Measurements from ENCODE around the gene SIPA1L3.

Gene SIPA1L3

DNA sequence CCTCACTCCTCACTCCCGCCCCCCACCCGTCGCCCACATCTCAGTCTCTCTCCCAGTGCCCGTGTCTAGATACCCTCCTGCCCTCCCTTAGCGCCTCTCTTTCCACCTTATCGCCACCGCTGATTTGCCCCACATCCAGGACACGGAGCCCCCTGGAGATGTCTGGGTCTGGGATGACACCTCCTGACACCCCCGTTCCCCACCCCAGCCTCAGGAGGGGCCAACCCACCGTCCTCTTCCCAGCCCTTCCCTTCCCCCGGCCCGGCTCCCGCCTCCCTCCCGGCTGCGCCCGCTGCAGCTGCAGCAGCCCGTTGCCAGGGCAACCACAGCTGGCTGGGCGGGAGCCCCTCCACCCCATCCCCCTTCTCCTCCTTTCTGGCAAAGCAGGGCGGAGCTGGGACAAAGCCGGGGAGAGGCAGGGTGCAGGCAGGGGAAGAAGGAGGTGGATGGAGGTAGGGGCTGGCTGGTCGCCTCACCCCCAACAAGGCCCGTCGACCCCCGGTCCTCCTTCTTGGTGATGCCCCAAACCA lies 303.5 kb downstream of the SIPA1L3 start (continued):
- no peak for TF ChIP-seq ZNF426 (tag by site-specific recombination; IDR thresholded peaks at IDR 0.05)
- no peak for TF ChIP-seq ZNF169 (tag by site-specific recombination; IDR thresholded peaks at IDR 0.05)
- TF ChIP-seq ZNF10 (tag by site-specific recombination; IDR thresholded peaks at IDR 0.05), result no peak
- TF ChIP-seq KLF9 (tag by site-specific recombination; IDR thresholded peaks at IDR 0.05; ENCODE audit: low read depth), result no peak
- no peak for TF ChIP-seq SETDB1 (IDR thresholded peaks at IDR 0.05; ENCODE audit: insufficient read length, low read length)
- no peak for TF ChIP-seq REPIN1 (tag by site-specific recombination; IDR thresholded peaks at IDR 0.05; ENCODE audit: low read depth)
- no peak for TF ChIP-seq ZNF423 (tag by site-specific recombination; IDR thresholded peaks at IDR 0.05)
- TF ChIP-seq ZNF266 (tag by site-specific recombination; IDR thresholded peaks at IDR 0.05; ENCODE audit: low read depth), result no peak
- no peak for TF ChIP-seq ZNF311 (tag by site-specific recombination; IDR thresholded peaks at IDR 0.05; ENCODE audit: borderline replicate concordance)
- no peak for TF ChIP-seq ZNF19 (tag by site-specific recombination; IDR thresholded peaks at IDR 0.05; ENCODE audit: low read depth)
- TF ChIP-seq, protein P1, sequence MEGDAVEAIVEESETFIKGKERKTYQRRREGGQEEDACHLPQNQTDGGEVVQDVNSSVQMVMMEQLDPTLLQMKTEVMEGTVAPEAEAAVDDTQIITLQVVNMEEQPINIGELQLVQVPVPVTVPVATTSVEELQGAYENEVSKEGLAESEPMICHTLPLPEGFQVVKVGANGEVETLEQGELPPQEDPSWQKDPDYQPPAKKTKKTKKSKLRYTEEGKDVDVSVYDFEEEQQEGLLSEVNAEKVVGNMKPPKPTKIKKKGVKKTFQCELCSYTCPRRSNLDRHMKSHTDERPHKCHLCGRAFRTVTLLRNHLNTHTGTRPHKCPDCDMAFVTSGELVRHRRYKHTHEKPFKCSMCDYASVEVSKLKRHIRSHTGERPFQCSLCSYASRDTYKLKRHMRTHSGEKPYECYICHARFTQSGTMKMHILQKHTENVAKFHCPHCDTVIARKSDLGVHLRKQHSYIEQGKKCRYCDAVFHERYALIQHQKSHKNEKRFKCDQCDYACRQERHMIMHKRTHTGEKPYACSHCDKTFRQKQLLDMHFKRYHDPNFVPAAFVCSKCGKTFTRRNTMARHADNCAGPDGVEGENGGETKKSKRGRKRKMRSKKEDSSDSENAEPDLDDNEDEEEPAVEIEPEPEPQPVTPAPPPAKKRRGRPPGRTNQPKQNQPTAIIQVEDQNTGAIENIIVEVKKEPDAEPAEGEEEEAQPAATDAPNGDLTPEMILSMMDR (tag by site-specific recombination; IDR thresholded peaks at IDR 0.05), result no peak
- TF ChIP-seq ZNF747 (tag by site-specific recombination; IDR thresholded peaks at IDR 0.05), result no peak
- TF ChIP-seq, protein P2, sequence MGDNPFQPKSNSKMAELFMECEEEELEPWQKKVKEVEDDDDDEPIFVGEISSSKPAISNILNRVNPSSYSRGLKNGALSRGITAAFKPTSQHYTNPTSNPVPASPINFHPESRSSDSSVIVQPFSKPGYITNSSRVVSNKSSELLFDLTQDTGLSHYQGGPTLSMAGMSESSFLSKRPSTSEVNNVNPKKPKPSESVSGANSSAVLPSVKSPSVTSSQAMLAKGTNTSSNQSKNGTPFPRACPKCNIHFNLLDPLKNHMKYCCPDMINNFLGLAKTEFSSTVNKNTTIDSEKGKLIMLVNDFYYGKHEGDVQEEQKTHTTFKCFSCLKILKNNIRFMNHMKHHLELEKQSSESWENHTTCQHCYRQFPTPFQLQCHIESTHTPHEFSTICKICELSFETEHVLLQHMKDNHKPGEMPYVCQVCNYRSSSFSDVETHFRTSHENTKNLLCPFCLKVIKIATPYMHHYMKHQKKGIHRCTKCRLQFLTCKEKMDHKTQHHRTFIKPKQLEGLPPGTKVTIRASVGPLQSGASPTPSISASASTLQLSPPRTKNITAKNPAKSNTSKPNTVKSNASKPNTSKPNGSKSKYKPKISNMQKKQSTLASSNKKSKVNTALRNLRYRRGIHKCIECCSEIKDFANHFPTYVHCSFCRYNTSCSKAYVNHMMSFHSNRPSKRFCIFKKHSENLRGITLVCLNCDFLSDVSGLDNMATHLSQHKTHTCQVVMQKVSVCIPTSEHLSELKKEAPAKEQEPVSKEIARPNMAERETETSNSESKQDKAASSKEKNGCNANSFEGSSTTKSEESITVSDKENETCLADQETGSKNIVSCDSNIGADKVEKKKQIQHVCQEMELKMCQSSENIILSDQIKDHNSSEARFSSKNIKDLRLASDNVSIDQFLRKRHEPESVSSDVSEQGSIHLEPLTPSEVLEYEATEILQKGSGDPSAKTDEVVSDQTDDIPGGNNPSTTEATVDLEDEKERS (tag by site-specific recombination; IDR thresholded peaks at IDR 0.05), result no peak
- TF ChIP-seq, protein P3, sequence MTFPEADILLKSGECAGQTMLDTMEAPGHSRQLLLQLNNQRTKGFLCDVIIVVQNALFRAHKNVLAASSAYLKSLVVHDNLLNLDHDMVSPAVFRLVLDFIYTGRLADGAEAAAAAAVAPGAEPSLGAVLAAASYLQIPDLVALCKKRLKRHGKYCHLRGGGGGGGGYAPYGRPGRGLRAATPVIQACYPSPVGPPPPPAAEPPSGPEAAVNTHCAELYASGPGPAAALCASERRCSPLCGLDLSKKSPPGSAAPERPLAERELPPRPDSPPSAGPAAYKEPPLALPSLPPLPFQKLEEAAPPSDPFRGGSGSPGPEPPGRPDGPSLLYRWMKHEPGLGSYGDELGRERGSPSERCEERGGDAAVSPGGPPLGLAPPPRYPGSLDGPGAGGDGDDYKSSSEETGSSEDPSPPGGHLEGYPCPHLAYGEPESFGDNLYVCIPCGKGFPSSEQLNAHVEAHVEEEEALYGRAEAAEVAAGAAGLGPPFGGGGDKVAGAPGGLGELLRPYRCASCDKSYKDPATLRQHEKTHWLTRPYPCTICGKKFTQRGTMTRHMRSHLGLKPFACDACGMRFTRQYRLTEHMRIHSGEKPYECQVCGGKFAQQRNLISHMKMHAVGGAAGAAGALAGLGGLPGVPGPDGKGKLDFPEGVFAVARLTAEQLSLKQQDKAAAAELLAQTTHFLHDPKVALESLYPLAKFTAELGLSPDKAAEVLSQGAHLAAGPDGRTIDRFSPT (tag by site-specific recombination; IDR thresholded peaks at IDR 0.05), result no peak
- no peak for TF ChIP-seq SCRT1 (tag by site-specific recombination; IDR thresholded peaks at IDR 0.05; ENCODE audit: borderline replicate concordance)
- no peak for TF ChIP-seq ZNF48 (tag by site-specific recombination; IDR thresholded peaks at IDR 0.05)
- TF ChIP-seq ZNF501 (tag by site-specific recombination; IDR thresholded peaks at IDR 0.05), result no peak
- no peak for TF ChIP-seq GLI2 (tag by site-specific recombination; IDR thresholded peaks at IDR 0.05; ENCODE audit: borderline replicate concordance, low read depth)
- no peak for TF ChIP-seq ZNF530 (tag by site-specific recombination; IDR thresholded peaks at IDR 0.05; ENCODE audit: low read depth)
- TF ChIP-seq, protein P4, sequence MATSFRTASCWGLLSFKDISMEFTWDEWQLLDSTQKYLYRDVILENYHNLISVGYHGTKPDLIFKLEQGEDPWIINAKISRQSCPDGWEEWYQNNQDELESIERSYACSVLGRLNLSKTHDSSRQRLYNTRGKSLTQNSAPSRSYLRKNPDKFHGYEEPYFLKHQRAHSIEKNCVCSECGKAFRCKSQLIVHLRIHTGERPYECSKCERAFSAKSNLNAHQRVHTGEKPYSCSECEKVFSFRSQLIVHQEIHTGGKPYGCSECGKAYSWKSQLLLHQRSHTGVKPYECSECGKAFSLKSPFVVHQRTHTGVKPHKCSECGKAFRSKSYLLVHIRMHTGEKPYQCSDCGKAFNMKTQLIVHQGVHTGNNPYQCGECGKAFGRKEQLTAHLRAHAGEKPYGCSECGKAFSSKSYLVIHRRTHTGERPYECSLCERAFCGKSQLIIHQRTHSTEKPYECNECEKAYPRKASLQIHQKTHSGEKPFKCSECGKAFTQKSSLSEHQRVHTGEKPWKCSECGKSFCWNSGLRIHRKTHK (tag by site-specific recombination; IDR thresholded peaks at IDR 0.05), result no peak; the same call in 1 of the 2 replicates
- TF ChIP-seq ZNF555 (tag by site-specific recombination; conservative IDR thresholded peaks at IDR 0.05), result no peak
- no peak for TF ChIP-seq ZNF624 (tag by site-specific recombination; IDR thresholded peaks at IDR 0.05)
- TF ChIP-seq, protein P5, sequence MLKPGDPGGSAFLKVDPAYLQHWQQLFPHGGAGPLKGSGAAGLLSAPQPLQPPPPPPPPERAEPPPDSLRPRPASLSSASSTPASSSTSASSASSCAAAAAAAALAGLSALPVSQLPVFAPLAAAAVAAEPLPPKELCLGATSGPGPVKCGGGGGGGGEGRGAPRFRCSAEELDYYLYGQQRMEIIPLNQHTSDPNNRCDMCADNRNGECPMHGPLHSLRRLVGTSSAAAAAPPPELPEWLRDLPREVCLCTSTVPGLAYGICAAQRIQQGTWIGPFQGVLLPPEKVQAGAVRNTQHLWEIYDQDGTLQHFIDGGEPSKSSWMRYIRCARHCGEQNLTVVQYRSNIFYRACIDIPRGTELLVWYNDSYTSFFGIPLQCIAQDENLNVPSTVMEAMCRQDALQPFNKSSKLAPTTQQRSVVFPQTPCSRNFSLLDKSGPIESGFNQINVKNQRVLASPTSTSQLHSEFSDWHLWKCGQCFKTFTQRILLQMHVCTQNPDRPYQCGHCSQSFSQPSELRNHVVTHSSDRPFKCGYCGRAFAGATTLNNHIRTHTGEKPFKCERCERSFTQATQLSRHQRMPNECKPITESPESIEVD (tag by site-specific recombination; IDR thresholded peaks at IDR 0.05), result no peak
- TF ChIP-seq, protein P6, sequence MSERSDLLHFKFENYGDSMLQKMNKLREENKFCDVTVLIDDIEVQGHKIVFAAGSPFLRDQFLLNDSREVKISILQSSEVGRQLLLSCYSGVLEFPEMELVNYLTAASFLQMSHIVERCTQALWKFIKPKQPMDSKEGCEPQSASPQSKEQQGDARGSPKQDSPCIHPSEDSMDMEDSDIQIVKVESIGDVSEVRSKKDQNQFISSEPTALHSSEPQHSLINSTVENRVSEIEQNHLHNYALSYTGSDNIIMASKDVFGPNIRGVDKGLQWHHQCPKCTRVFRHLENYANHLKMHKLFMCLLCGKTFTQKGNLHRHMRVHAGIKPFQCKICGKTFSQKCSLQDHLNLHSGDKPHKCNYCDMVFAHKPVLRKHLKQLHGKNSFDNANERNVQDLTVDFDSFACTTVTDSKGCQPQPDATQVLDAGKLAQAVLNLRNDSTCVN (tag by site-specific recombination; optimal IDR thresholded peaks at IDR 0.05), result no peak
- TF ChIP-seq, protein P7, sequence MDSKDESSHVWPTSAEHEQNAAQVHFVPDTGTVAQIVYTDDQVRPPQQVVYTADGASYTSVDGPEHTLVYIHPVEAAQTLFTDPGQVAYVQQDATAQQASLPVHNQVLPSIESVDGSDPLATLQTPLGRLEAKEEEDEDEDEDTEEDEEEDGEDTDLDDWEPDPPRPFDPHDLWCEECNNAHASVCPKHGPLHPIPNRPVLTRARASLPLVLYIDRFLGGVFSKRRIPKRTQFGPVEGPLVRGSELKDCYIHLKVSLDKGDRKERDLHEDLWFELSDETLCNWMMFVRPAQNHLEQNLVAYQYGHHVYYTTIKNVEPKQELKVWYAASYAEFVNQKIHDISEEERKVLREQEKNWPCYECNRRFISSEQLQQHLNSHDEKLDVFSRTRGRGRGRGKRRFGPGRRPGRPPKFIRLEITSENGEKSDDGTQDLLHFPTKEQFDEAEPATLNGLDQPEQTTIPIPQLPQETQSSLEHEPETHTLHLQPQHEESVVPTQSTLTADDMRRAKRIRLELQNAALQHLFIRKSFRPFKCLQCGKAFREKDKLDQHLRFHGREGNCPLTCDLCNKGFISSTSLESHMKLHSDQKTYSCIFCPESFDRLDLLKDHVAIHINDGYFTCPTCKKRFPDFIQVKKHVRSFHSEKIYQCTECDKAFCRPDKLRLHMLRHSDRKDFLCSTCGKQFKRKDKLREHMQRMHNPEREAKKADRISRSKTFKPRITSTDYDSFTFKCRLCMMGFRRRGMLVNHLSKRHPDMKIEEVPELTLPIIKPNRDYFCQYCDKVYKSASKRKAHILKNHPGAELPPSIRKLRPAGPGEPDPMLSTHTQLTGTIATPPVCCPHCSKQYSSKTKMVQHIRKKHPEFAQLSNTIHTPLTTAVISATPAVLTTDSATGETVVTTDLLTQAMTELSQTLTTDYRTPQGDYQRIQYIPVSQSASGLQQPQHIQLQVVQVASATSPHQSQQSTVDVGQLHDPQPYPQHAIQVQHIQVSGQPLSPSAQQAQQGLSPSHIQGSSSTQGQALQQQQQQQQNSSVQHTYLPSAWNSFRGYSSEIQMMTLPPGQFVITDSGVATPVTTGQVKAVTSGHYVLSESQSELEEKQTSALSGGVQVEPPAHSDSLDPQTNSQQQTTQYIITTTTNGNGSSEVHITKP (tag by site-specific recombination; IDR thresholded peaks at IDR 0.05), result no peak
